CD4-positive, alpha-beta T cell (primary cell): Measurements from ENCODE around the gene CRACR2A. TPM values are rescaled to one million over a fixed set of nuclear protein-coding genes. Genes with fewer than 3 reads are reported as not detected.

Experiments used
- ATAC-seq: fragments of 200-7000 bp; cut with Tn5 transposase; one replicate; pipeline ENCODE4 v1.10.0; 2022; ENCODE audit warnings: mild to moderate bottlenecking; ENCODE audit not compliant: poor library complexity
- CTCF ChIA-PET: fragments of 350-600 bp; sonication (Branson Sonifier 250); formaldehyde crosslinking; loops from one replicate; lab custom pipeline; 2021; ENCODE audit warnings: antibody characterized with exemption, inconsistent platforms; lab: Charles Lee
- POLR2A ChIA-PET: fragments of 350-600 bp; sonication (Branson Sonifier 250); formaldehyde crosslinking; loops from one replicate; lab custom pipeline; 2021; ENCODE audit warnings: antibody characterized with exemption, inconsistent platforms; lab: Charles Lee
- DNase-seq, 14 experiments: peaks; one replicate each; pipeline ENCODE4 v3.0.0-alpha.2; 2013 to 2020; ENCODE audit warnings: mixed read lengths in 2 of 14
- H3K27ac ChIP-seq, 2 donors: one replicate each; pipeline versions ENCODE4 v1.5.1 to v1.7.0; 2013; ENCODE audit warnings: low read length in 2 of 2, low read depth in 1 of 2, mild to moderate bottlenecking in 1 of 2
- H3K27me3 ChIP-seq, 2 experiments: 1 replicate in 1 of 2; 2 replicates in 1 of 2; pipeline versions ENCODE4 v1.6.1 to v1.7.0; 2013; ENCODE audit warnings: low read length in 2 of 2, control low read depth in 1 of 2, mild to moderate bottlenecking in 1 of 2, moderate library complexity in 1 of 2; ENCODE audit not compliant: insufficient read depth in 2 of 2, control insufficient read depth in 1 of 2
- H3K36me3 ChIP-seq: one replicate; pipeline ENCODE4 v1.6.1; 2013; ENCODE audit warnings: low read length, control low read depth; ENCODE audit not compliant: insufficient read depth
- H3K4me1 ChIP-seq: one replicate; pipeline ENCODE4 v1.6.1; 2013; ENCODE audit warnings: low read length, control low read depth; ENCODE audit not compliant: insufficient read depth
- H3K4me3 ChIP-seq: one replicate; pipeline ENCODE4 v1.5.1; 2013; ENCODE audit warnings: mild to moderate bottlenecking, low read length, moderate library complexity
- H3K9me3 ChIP-seq, 2 experiments: 1 replicate in 1 of 2; 2 replicates in 1 of 2; pipeline versions ENCODE4 v1.6.1 to v1.7.0; 2013; ENCODE audit warnings: low read length in 2 of 2, mild to moderate bottlenecking in 2 of 2, control low read depth in 1 of 2, moderate library complexity in 1 of 2; ENCODE audit not compliant: control insufficient read depth in 1 of 2, insufficient read depth in 1 of 2
- H3K27ac Mint-ChIP-seq: one replicate; pipeline ENCODE4 v1.8.0; 2020; ENCODE audit warnings: mixed read lengths
- H3K27me3 Mint-ChIP-seq: one replicate; pipeline ENCODE4 v1.8.0; 2021; ENCODE audit warnings: mixed read lengths
- H3K36me3 Mint-ChIP-seq: one replicate; pipeline ENCODE4 v1.8.0; 2021; ENCODE audit warnings: low read depth, mixed read lengths
- H3K4me1 Mint-ChIP-seq: one replicate; pipeline ENCODE4 v1.8.0; 2021; ENCODE audit warnings: low read depth, mixed read lengths
- H3K4me3 Mint-ChIP-seq: one replicate; pipeline ENCODE4 v1.8.0; 2020; ENCODE audit warnings: mild to moderate bottlenecking, mixed read lengths
- H3K9me3 Mint-ChIP-seq: one replicate; pipeline ENCODE4 v1.8.0; 2020; ENCODE audit warnings: mixed read lengths
- CTCF ChIP-seq: fragments of 200-600 bp; IDR thresholded peaks from one replicate; pipeline ENCODE4 v1.8.0; 2022; ENCODE audit warnings: antibody characterized with exemption, mild to moderate bottlenecking
- intact Hi-C, 2 experiments: fragments of 100-400 bp; cut with DNase I in 1 of 2; cut with micrococcal nuclease in 1 of 2; formaldehyde crosslinking; loops; one replicate each; pipeline versions ENCODE4 v1.15.1 to v1.9.0; 2023 to 2025; cut with DNase I, micrococcal nuclease
- total RNA-seq, 174 experiments: library from RNA in 2 of 174; stranded (reverse) in 2 of 174; gene quantifications; one replicate each; pipeline ENCODE4 v1.2.3 and lab custom pipeline; 2021 to 2026

The CRACR2A gene
- total RNA-seq, 2 experiments from 2014 or later: 23.5 to 27.5 TPM

DNA sequence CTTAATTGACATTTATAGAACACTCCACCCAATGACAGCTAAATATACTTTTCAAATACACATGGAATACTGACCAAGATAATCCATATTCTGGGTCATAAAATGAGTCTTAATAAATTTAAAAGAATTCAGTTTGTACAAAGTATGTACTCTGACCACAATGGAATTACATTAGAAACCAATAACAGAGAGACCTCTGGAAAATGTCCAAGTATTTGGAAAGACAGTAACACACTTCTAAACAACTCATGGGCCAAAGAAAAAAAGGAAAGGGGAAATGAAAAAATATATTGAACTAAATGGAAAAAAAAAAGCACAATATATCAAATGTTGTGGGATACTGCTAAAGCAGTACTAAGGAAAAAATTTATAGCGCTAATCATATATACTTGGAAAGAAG, 52.0 kb downstream of the CRACR2A start:
- no peak overlapping the region for H3K27ac ChIP-seq
- H3K36me3 ChIP-seq: peaks cover 27% of the 10 kb centered on the region
- no peaks in the 10 kb centered on the region for H3K27me3 ChIP-seq
- Mint-ChIP-seq H3K27ac (no peak overlapping the region), H3K27me3 (no peaks in the 10 kb centered on the region), H3K36me3 (peaks cover 77% of the 10 kb centered on the region), H3K4me3 (no peak overlapping the region), H3K4me1 (peaks cover 18% of the 10 kb centered on the region), H3K9me3 (peaks cover 9% of the 10 kb centered on the region)
- TF ChIP-seq CTCF: no peak
- no peaks in the 10 kb centered on the region for H3K4me1 ChIP-seq
- no peak overlapping the region for H3K4me3 ChIP-seq
- peaks cover 0 to 6% of the 10 kb centered on the region in 2 experiments for H3K9me3 ChIP-seq
- intact Hi-C loops: no loop called here
- CTCF ChIA-PET: interaction anchor here (0.8 kb wide), 1 partner anchor 52 kb away, joined by 3 read pairs; the partner anchor contains the start of gene CRACR2A
- ATAC-seq: no peak
- no peak for DNase-seq
- POLR2A ChIA-PET: no interaction called here

DNA sequence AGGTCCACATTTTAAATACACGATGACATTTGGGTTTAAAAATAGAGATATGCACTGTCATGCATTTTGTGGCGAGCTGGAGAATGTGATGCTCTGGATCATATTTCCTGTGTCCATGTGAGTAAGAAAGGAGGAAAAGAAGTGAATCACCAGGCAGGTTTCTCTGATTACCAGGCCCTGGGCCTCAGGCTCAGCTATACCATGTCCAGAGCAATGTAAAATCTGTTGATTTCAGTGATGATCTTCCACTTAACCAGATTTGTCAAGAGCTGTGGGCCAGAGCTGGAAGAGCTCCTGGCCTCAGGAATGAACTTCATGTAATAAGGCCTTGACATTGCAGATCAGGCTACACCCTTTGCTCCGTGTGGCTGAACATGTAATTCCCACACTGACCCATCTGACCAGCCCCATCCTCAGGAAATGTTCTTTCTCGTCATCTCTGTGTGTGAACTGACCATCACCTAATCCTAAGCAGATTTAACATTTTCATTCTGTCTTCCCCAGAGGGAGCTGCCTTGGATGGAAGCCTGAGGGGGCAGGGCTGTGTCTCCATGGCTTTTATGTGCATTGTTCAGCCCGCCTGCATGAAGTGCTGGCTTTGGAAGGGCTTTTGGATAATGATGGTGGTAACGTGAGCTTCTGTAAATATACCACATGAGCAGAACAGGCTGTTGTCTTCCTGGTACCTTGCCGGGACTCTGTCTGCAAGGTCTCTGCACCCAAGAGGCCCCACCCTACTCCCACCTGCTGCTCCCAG, 54.5 kb downstream of the CRACR2A start:
- peaks cover 77% of the 10 kb centered on the region for H3K36me3 Mint-ChIP-seq
- H3K36me3 ChIP-seq: peaks cover 46% of the 10 kb centered on the region
- ChIA-PET CTCF (no interaction called here), POLR2A (no interaction called here)
- H3K4me1 ChIP-seq: no peaks in the 10 kb centered on the region
- intact Hi-C loops: no loop called here
- no peaks in the 10 kb centered on the region for H3K9me3 Mint-ChIP-seq
- DNase-seq (no peak), ATAC-seq (no peak)
- H3K9me3 ChIP-seq: no peaks in the 10 kb centered on the region
- no peak overlapping the region for H3K4me3 Mint-ChIP-seq
- H3K4me3 ChIP-seq: no peak overlapping the region
- H3K27ac ChIP-seq: no peak overlapping the region
- H3K27me3 Mint-ChIP-seq: no peaks in the 10 kb centered on the region
- H3K4me1 Mint-ChIP-seq: peaks cover 12% of the 10 kb centered on the region
- no peak overlapping the region for H3K27ac Mint-ChIP-seq
- no peaks in the 10 kb centered on the region for H3K27me3 ChIP-seq
- TF ChIP-seq CTCF: no peak

- ATAC-seq (no peak), DNase-seq (no peak)
- intact Hi-C loops: no loop called here
- Histone ChIP-seq H3K36me3 (peaks cover 56% of the 10 kb centered on the region), H3K4me1 (no peaks in the 10 kb centered on the region), H3K27ac (no peak overlapping the region), H3K4me3 (no peak overlapping the region), H3K27me3 (no peaks in the 10 kb centered on the region), H3K9me3 (no peaks in the 10 kb centered on the region)
- Mint-ChIP-seq H3K27me3 (no peaks in the 10 kb centered on the region), H3K36me3 (peaks cover 74% of the 10 kb centered on the region), H3K4me1 (peaks cover 7% of the 10 kb centered on the region), H3K27ac (no peak overlapping the region), H3K9me3 (no peaks in the 10 kb centered on the region), H3K4me3 (no peak overlapping the region)
- ChIA-PET CTCF (no interaction called here), POLR2A (no interaction called here)
- no peak for TF ChIP-seq CTCF
These were observed 55.5 kb downstream of the CRACR2A start for GRCh38 chr12:3697311-3697870.
